Activated effector memory CD4-positive, alpha-beta T cell treated with anti-CD3 and anti-CD28 coated beads, Interleukin-2, amount 50 U/mL, for 16 hours (primary cell): Measurements from ENCODE around the gene CHD2.
"Not testable (repeated sequence)": the region's sequence is repeated elsewhere in the genome, so short reads cannot be mapped to it uniquely, and the experiment has no call there.

Source experiments
- DNase-seq: peaks from one replicate; pipeline ENCODE4 v3.0.0-alpha.2; 2020

Gene CHD2

DNA sequence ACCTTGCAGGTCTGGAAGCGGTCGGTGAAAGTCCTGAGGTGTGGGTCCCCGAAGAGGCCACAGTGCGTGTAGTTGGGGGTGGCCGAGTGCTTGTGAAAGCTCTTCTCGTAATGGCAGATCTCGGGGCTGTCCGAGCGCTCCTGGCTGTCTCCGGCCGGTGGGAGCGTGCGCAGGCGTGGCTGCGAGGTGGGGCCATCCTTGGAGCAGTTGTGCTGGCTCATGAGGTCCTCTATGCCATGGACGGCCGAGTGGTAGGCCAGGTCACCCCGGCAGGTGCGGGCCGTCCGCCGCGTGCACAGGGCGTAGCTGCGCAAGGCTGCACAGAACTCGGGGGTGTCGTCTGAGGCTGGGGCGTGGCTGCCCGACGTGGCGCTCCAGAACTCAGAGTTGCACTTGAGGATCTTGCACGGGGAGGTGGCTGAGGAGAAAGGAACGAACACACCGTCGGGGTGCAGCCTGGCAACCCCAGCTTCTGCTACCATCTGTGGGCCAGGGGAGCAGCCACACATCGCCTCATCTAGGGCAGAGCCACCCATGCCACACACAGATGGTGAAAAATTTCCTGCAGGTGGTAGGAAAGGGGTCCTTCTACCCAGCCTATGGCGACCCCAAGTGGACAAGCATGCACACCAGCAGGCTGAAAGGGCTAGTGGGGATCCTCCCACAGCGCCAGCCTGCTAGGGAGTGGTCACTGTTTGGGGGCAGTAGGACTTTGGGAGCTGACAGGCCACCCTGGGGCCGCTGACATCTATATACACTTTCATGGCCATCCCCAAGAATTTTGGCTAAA lies 152.2 kb downstream of the CHD2 start:
- no peak for DNase-seq

DNA sequence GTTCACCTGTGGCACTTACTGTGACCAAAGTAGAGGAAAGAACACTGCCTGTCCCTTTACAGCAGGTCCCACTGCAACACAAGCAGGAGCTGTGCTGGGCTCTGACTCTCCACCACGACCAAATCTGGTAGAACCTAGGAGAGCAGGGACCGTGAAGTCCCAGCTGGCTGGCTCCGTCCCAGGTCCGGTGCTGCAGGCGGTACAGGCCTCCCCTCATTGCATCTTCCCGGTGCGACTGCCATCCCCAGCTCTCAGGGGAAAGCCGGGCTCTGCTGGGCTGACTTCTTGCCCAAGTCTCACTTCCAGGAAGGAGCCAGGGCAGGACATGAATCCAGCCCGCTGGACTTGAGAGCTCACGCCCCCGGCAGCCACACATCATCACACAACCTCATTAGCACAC lies 155.1 kb downstream of the CHD2 start:
- DNase-seq, result no peak

DNA sequence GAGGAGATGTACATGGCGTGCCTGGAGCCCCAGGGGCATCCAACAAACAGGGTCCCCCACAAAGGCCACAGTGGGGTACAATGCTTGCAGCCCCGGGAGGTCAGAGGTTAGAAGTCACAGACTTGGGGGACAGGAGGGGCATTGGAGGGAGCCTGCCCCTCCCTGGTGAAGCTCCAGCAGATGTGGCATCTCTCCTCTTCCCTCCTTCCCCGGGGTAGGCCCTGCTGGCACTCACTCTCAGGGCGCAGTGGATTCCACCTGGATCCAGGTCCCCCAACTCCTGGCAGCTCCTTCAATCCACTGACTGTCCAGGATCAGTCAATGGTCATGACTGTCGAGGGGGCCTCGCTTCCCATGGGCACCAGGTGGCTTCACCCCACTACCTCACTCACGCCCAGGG lies 156.7 kb downstream of the CHD2 start:
- DNase-seq, result no peak

DNA sequence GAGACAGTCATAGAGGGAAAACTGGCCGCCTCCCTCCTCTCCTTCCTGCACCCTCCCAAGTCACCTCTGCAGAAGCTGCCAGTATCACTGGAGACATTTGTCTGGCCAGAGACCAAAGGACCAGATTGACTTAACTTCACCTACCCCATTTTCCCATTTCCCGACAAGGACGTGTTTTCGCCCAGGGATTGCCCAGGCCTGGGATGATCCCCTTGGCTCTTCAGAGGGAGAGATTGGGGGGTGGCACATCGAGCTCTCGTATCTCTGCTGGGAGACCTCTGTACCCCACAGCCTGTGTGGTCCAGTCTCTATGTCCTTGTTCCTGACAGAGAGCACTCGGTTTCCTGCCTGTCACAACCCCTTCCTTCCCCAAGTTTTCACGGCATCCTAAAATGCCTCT lies 157.5 kb downstream of the CHD2 start:
- DNase-seq, result no peak

DNA sequence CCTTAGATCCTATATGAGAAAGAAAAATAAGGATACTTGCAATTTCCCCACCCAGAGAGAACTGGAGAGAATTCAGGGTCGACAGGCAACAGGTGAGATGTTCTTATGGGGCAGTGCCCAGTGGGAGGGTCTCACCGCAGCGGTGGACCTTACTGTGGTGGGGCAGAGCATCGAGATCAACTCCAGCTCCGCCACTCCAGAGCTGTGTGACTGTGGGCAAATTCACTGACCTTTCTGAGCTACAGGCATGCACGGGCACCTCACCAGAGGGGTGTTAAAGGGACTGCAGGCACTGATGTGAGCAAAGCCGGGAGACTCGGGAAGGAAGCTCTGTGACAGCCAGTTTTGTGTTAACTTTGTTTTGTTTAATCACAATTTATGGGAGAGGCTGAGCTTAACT lies 158.0 kb downstream of the CHD2 start:
- no peak for DNase-seq

DNA sequence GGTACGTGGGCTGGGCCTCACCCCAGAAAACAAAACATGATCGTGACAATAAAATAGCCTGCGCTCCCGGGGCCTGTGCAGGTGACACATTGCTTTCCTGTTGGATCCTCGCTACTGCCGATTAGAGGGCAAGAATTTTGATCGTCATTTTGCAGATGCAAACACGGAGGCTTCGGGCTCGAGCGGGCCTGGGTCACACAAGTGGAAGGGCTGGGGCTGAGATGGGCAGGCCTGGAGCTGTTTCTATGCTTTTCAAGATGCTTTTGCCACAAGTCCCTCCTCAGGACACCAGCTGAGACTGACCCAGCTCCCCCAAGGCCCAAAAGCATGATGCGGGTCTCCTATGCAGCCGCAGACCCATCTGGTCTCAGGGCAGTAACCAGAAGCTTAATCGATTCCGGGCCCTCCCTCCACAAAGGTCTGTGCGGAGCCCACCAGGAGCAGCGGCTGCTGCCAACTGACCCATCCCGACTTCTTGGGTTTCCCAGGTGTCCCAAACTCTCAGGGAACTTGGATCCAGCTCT lies 158.8 kb downstream of the CHD2 start:
- no peak for DNase-seq

DNA sequence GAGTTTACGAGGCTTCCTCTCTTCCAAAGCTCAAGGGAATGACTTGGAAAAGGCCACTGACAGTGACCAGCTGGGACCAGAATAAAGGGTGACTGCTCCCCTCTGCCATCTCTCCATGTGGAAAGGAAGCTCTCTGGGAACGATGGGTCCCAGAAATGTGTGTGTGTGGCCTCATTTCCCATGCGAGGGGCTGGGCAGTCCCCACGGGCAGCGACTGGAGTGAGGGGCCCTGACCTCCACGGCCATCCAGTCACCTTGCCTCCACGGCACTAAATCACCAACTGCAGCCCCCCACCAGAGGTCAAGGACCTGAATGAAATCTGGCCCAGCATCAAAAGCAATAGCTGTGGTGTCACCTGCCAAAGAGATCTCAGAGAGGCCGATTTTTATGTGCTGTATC lies 159.3 kb downstream of the CHD2 start:
- DNase-seq, result no peak

DNA sequence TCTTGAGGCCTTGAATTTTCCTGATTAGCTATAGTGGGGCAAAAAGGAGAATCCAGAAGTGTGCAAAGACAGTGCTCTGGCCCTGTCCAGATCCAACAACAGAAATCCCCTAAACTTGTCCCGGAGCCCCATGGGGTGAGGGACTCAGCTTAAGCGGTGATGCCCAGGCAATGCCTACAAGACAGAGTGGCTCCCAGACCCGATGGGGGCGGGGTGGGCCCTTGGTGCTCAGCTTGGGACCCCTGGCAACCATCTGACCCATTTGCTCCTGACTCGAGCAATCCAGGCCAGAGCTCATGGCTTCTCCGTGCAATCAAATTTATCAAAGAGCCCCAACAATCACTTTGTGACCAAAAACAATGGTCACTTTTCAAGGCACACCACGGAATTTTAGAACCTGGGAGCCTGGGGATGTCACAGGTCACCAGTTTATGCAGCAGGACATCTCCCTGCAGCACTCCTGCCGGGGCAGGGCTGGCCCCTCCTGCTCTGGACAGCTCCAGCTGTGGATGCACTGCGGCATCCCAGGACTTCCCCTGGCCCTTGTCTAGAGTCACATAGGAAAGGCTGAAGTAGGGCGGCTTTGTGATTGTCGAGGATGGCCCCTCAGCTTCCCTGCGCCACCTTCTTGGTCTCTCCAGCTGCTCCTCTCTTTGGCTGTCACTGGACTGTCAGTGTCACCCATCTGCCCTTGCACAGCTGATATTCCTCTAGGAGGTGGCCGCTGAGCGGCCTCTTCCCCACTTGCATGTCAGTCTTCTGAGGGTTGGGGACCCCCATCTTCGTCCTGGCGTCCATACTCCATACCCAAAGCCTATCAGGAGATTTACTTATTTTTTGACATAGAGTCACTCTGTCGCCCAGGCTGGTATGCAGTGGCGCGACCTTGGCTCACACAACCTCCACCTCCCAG lies 160.5 kb downstream of the CHD2 start:
- no peak for DNase-seq

DNA sequence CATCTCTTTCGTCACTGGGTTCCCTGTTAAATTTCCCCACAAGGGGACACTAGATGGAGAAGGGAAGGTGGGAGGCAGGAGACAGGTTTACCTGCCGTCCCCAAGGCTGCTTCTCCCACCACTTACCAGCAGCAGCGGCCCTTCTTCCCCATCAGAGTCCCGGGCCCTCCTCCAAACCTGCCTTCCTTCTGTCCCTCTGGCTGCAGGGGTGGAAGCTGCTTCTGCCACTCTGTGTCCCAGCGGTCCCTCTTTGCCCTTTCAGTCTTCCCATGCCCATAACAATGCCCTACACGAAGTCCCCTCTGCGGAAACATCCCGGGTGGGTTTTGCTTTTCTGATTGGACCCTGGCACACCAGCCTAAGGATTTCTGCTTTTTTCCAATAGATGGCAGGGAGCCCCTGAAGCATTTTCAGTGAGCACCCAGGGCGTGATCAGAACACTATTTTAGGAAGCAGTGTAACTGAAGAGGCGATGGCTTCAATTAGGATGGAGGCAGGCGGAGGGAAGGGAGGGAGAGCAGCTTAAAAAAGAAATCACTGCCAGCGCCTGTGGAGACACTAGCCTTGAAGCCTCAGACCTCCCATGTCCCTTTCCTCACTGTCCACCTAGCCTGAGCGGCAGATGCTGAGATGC lies 162.6 kb downstream of the CHD2 start:
- DNase-seq, result not testable (repeated sequence)

DNA sequence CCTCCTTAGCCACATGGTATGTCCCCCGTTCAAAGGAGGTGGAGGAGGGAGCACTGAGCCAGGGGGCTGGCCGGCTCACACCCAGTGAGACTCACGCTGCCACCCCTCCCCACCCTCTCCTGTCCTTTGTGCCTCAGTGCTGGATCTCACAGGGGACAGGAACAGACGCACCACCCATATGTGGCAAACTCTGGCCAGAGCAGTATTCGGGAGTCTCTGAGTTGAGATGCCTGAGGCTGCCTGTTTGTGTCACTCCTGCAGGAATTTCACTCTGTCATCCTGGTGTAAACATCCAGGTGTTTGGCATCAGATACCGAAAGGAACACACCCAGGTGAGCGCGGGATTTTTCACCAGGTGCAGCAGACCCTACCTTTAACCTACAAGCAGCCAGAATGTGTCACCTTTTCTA lies 163.1 kb downstream of the CHD2 start:
- no peak for DNase-seq

DNA sequence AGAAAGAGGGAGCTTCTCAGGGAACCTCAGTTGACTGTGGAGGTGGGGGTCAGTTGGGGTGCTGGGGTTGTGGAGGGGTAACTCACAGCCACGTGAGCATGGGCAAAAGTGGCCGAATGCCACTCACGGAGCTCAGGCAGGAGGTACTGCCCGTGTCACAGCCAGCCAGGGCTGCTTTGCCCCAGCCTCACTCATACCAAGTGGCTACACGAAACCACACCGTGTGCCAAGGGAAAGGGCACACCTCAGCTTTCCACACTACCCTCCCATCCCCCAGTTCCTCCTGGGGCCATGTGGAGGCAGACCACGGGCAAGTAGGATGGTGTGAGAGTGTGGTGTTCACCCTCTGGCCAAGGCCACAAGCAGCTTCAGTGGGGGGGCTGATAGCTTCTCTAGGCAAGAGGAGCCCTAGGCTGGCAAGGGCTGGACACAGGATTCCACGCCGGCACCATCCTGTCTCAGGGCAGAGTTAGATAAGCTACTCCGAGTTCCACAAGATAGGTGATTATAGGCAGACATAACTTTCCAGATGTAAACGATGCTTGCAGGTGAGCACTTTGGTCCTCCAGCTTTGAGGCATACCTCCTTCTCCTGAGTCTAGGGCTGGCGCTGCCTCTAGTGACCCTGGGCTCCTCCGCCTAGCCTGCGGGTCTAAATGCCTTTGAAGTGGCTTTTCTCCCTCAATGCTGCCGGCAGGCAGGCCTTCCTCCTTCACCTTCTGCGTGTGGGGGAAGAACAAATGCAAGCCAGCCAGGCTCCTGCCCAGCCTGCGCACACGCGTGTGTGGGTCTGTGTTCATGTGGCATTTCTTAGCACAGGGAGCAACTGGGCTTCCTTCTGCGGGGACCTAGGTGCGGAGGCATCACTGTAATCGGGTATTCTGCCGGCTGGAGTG lies 163.9 kb downstream of the CHD2 start:
- no peak for DNase-seq

DNA sequence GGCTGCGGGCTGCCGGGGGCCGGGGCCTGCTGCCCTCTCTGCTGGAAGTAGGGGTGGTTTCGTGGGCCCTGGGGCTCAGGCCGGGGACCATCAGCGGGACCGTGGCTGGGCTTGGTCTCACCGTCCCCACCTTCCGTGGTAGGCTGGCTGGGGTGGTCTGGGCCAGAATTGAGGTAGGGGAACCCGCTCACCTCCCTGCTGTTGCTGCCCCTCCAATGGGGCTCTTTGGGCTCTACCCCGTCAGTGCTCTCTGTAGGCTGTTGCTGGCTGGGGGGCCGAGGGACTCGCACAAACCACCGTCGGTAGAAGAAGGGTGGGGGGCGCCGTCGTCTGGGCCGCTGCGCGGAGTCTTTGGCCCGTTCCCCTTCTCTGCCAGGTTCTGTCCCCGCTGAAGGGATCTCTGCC lies 165.5 kb downstream of the CHD2 start:
- no peak for DNase-seq

DNA sequence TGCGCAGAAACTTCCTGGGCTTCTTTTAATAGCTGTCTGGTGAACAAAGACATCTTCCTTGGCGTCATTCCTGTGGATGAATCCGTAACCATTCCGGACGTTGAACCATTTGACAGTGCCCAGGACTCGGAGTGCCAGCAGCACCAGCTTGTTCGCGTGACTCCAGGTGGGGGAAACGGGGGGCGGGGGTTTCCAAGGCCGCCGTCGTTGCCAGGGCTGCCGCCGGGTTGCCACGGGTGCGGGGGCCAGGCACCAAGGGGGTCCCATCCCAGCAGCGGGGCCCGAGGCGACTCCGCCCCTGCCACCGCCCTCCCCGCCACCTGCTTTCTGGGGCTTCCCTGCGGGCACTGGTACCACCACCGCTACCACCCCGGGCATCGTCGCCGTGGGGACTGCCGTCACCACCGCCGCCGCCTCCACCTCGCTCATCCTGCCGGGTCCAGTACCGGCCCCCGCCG lies 166.1 kb downstream of the CHD2 start:
- no peak for DNase-seq

DNA sequence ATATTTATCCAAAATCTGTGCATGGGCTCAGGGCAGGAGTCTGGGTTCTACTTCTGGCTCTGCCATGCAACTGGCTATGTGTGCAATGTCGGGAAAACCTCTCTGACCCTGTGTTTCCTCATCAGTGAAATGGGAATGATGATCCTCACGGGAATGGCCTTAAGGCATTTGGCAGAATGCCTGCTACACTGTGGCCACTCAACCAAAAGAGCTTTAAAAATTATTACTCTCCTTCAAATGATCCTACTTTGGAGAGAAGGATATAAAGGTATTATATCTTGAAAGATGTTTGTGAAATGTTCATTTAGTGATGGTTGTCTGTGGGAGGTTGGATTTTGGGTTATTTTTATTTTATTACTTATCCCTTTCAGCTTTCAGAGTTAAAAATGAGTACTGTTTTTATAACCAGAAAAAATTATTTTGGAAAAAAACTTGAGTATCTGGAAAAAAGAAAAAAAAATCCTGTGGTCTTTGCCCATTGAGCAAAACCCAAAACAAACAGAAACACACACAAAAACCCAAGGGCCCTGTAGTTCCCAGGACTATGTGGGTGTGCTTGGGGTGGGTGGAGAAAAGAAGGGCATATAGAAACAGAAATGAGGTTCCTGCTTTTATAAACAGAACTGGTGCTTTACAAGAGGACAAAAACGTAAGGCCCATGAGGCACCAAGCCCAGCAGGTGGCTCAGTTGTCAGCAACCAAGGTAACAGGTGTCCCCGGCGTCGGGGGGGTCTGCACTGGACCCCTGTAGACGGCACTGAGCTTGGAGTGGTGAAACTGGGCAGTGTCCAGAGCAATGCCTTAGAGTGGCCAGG lies 166.9 kb downstream of the CHD2 start:
- no peak for DNase-seq

DNA sequence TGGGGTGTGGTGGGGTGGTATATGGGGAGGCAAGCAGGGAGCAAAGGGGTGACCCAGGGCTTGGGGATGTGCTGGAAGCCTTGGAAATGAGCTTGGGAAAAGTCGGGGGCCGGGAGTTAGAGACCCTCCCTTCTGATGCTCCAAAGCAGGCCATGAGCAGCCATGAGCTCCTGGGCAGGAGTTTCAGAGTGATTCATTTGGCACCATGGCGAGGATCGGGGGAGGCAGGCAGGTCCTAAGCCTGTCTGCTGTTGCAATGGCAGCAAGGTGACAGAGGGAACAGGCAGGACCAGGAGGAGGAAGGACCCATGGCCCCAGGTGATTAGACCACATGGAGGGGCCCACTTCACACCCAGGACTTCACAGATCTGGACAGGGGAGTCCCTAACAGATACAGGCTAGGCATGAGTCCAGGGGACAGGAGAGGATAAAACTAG lies 167.5 kb downstream of the CHD2 start:
- DNase-seq, result no peak

DNA sequence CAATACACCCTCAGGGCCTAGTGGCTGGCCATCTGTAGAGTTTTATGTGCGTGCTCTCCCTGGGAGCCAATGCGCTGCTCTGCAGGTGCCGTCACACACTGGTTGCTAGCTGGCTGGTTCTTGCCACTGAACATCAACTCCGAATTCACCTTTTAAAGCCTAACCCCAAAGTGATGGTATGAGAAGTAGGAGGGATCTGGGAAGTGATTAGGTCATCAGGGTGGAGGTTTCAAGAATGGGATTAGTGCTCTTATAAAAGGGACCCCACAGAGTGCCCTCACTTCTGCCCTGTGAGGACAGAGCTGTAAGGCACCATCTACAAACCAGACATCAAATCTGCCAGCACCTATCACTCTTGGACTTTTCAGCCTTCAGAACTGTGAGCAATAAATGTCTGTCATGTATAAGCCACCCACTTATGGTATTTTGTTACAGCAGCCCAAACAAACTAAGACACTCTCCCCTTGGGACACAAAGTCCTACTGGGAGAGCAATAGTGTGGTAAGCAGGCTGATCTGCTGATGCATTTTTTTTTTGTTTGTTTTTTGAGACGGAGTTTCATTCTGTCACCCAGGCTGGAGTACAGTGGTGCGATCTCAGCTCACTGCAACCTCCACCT lies 168.6 kb downstream of the CHD2 start:
- DNase-seq, result no peak

DNA sequence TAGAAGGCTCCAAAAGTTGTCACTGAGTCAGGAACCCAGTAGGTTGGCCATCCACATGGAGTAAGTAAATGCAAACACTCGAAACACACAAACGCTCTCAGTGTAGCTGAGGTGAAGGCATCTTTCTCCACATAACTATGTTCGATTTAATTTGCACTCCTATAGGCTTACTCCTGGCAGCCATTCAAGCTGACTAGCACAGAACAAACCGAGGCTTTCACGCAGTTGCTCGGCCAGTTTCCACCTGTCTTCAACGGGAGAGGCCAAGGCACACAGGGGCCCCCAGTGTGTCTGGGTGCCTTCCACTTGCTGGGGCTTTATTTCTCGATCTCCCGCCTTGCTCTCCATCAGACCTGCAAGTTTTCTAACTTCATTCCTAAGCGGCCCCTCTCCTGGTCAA lies 170.0 kb downstream of the CHD2 start:
- DNase-seq, result no peak

DNA sequence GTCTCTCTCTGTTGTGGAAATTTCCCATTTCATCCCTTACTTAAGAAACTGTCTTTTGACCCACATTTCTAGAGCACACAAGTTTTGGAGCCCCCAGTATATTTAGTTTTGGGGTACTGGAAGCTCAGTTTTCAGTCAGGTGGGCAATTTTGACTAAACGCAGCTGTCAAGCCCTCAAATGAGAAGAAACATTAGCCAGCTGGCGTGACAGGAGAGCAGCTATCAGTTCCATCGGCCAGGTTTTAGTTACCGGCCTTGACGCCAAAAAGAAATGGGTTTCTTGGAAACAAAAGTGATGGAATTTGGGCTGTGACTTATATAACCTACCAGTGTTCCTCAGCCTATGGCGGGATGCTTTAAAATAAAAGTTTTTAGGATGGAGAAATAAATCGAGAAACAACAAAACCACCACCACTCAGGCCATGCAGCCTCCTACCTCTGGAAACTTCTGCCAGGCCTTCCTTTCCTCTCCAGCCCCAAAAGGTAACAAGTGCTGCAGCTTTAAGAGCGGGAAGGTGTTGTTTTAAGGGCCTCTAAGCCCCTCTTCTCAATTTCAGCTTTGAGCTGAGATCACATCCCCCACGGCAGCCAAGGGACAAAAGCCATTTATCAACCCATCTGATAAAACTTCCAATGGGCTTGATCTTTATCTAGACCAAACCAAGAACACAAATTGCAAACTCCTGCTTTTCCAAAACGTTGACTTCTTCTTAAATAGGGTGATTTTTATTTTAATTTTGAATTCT lies 170.6 kb downstream of the CHD2 start:
- no peak for DNase-seq

DNA sequence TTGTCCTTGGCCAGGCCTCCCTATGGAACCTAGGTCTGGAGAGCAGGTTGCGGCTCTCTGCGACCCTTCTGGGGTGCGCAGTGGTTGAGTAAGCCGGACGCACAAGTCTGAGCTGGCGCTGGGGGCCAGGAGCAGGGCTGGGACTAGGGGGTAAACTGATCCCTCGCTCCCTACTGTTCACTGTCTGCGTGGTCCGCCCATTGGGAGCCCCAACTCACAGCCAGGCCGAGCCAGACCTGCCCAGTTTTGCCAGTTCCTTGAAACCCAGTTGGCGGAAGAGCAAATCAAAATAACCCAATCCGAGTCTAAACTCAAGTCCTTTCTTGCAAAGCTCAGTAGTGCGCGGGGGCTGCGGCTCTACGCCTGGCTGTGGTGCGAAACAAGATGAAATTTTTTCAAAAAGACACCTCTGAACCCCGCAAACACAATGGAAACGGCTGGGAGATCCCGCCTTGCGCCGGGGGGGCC lies 171.4 kb downstream of the CHD2 start:
- DNase-seq, result no peak

DNA sequence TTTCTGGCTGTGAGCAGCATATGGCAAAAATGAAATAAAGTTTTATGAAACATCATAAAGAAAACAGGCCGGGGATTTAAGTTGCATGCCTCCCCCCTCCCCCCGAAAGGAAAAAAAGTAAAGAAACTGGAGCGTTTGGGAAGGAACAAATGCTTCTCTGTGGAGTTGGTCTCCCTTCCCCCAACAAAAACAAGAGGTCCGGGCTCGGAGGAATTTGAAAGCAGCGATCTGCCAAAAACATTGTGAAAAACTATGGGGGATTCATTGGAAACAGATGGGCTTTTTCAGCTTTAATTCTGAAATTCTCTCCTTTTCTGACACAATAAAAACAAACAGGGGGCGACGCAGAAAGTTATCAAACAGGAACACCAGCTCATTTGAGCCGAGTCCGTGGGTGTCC lies 171.9 kb downstream of the CHD2 start:
- no peak for DNase-seq
